Lung (tissue), 13 donors: ENCODE measurements around the gene CEMIP. TPM values are rescaled to one million over a fixed set of nuclear protein-coding genes. Genes with fewer than 3 reads are reported as not detected.
A peak's percentile ranks its signal among the peaks of the same experiment; 100 is the strongest.

Experiments used
- ATAC-seq: fragments of 200-7000 bp; cut with Tn5 transposase; one replicate; pipeline ENCODE4 v1.9.1; 2020; ENCODE audit warnings: moderate number of reproducible peaks; ENCODE audit not compliant: insufficient read depth, low FRiP score
- DNase-seq, 3 donors: peaks; one replicate each; pipeline ENCODE4 v3.0.0-alpha.2; 2013 to 2017
- H3K27ac ChIP-seq, 2 donors: one replicate each; pipeline ENCODE4 v1.5.1; 2013; ENCODE audit warnings: mild to moderate bottlenecking in 2 of 2, moderate library complexity in 2 of 2, control low read depth in 1 of 2, inconsistent platforms in 1 of 2, low read depth in 1 of 2, low read length in 1 of 2
- H3K27me3 ChIP-seq, 3 donors: one replicate each; pipeline ENCODE4 v1.5.1; 2013; ENCODE audit warnings: low read length in 2 of 3; ENCODE audit not compliant: control insufficient read depth in 3 of 3, insufficient read depth in 3 of 3
- H3K36me3 ChIP-seq, 4 donors: one replicate each; pipeline ENCODE4 v1.5.1; 2013; ENCODE audit warnings: low read length in 4 of 4, mild to moderate bottlenecking in 1 of 4, moderate library complexity in 1 of 4; ENCODE audit not compliant: control insufficient read depth in 4 of 4, insufficient read depth in 4 of 4
- H3K4me1 ChIP-seq, 5 donors: one replicate each; pipeline ENCODE4 v1.5.1; 2013; ENCODE audit warnings: low read length in 5 of 5, mild to moderate bottlenecking in 2 of 5, moderate library complexity in 1 of 5; ENCODE audit not compliant: control insufficient read depth in 5 of 5, insufficient read depth in 5 of 5
- H3K4me3 ChIP-seq: one replicate; pipeline ENCODE4 v1.5.1; 2013; ENCODE audit warnings: mild to moderate bottlenecking, control low read depth, moderate library complexity
- H3K9ac ChIP-seq, 2 donors: one replicate each; pipeline ENCODE4 v1.5.1; 2013; ENCODE audit warnings: low read length in 2 of 2, control low read depth in 1 of 2; ENCODE audit not compliant: insufficient read depth in 1 of 2
- H3K9me3 ChIP-seq, 4 donors: one replicate each; pipeline ENCODE4 v1.5.1; 2013; ENCODE audit warnings: low read length in 3 of 4, mild to moderate bottlenecking in 1 of 4, moderate library complexity in 1 of 4; ENCODE audit not compliant: control insufficient read depth in 4 of 4, insufficient read depth in 3 of 4
- CTCF ChIP-seq: IDR thresholded peaks from 2 replicates; pipeline ENCODE4 v1.5.1; 2012; ENCODE audit warnings: mild to moderate bottlenecking; ENCODE audit errors: control extremely low read depth, extremely low read depth
- WGBS, 2 donors: extraction: QIAGEN DNeasy Blood & Tissue Kit; methylation state at CpG; one replicate each; pipeline ENCODE4 v1.1.7; 2013; 5-methylcytosine and 5-hydroxymethylcytosine counted together
- polyA plus RNA-seq, 2 donors: library from polyadenylated mRNA; stranded (reverse); fragments of 200-250 nt; gene quantifications; one replicate each; pipeline ENCODE4 v1.2.1, GENCODE V29; 2013
- small RNA-seq: library from RNA; depleted of rRNA; stranded (forward); fragments of <200 nt; gene quantifications from one replicate; pipeline ENCODE3, GENCODE V24; 2014; ENCODE audit warnings: low replicate concordance
- total RNA-seq, 2 donors: library from RNA; depleted of rRNA in 1 of 2; stranded (reverse); fragments of >200 nt in 1 of 2; gene quantifications; one replicate each; pipeline ENCODE4 v1.2.1, GENCODE V29; 2014 to 2021
- donor health status: control.
- donor health status: control.
- donor health status: Bipolar disorder and iron deficiency.
- donor health status: healthy.
- donor health status: DM: yes; HTN: yes; CAD: no.

Gene CEMIP
- total and polyA plus RNA-seq, 4 donors: 1.9 to 32.0 (median 3.9) TPM

GRCh38 chr15:81000624-81001151, 221.5 kb downstream of the CEMIP start, which contains the start of gene TLNRD1:
Gene TLNRD1, plus strand, starts transcription at chr15:81000923. Its CDS starts 1,349 bp downstream, at chr15:81002272.
- peak within 1 kb of the TSS; percentile 94 to 96 for H3K27ac ChIP-seq
- 0% methylated on average over 41 to 66 of the region's 66 CpGs for WGBS, 2 donors
- H3K4me3 ChIP-seq: peak within 1 kb of the TSS; percentile 88
- H3K9ac ChIP-seq: peak within 1 kb of the TSS; percentile 53 to 91
- peak; percentile 94 to 97 (median 96) for DNase-seq
- ATAC-seq: peak; percentile 83
- peaks cover 0 to 22% (median 11%) of the 10 kb centered on the region in 4 donors for H3K36me3 ChIP-seq
- TF ChIP-seq CTCF: no peak
- H3K27me3 ChIP-seq: no peaks in the 10 kb centered on the region
- peaks cover 0 to 3% (median 1%) of the 10 kb centered on the region in 4 donors for H3K9me3 ChIP-seq
- H3K4me1 ChIP-seq: peaks cover 0 to 17% (median 12%) of the 10 kb centered on the region in 5 donors

Small RNAs within 50 kb of the gene (small RNA-seq; reads per million reads assigned to genes)
- not detected for gene MIR4514
- gene MIR549A: 0.23 reads per million, percentile 19 among the genes with 10 or more reads in this experiment

Other genes starting within 250 kb of the CEMIP start
- gene ABHD17C, start 84.1 kb upstream of the CEMIP start, total RNA-seq: 10 to 100 TPM; 20.4 to 23.7 TPM
- gene ABHD17C, start 84.1 kb upstream of the CEMIP start, polyA plus RNA-seq: 10 to 100 TPM; 15.2 to 23.6 TPM
- 10 to 100 TPM; 26.0 to 26.4 TPM for gene MESD, start 210.4 kb downstream of the CEMIP start, total RNA-seq
- gene MESD, start 210.4 kb downstream of the CEMIP start, polyA plus RNA-seq: 10 to 100 TPM; 15.3 to 17.8 TPM
- 10 to 100 TPM; 12.7 to 36.5 TPM for gene TLNRD1, start 221.6 kb downstream of the CEMIP start, total RNA-seq
- 10 to 100 TPM; 10.8 to 28.7 TPM for gene TLNRD1, start 221.6 kb downstream of the CEMIP start, polyA plus RNA-seq